Activated CD4-positive, CD25-positive, alpha-beta regulatory T cell treated with anti-CD3 and anti-CD28 coated beads, Interleukin-2, amount 50 U/mL, for 16 hours (primary cell): ENCODE results near the gene KRTAP10-5.

Experiments
- DNase-seq: peaks from one replicate; pipeline ENCODE4 v3.0.0-alpha.2; 2020; ENCODE audit warnings: low read depth, low spot score

Gene KRTAP10-5

GRCh38 chr21:44530221-44530902 lies 50.0 kb downstream of the KRTAP10-5 start:
- no peak for DNase-seq

DNA sequence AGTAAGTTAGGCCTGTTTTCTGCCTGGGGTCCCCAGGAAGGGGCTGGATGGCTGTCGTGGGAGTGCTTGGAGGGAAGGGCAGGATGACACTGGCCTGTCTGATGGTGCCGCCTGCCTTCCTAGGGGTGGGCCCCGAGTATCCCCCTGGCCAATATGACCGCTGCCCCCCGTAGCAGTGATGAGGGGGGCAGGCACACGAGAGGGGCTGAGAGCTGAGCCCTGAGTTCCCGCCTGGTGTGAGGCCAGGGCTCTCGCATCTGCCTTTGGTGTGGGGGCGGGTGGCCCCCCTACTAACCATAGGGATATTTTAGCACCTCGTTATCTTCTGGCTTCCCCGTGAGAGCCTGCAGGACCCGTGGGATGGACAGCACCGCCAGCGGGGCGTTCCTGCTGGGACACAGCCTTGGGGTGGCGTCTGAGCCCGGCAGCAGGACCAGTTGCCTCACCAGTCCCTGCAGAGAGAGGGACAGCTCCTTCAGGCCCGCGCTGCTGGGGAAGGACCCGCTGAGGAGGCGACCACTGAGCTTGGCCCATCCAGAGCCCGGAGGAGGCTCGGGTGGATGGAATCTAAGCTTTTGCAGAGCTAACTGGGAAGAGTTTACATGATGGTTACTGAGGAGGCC lies 50.8 kb downstream of the KRTAP10-5 start:
- no peak for DNase-seq
